ENCODE results near the gene MAP2K3. TPM values are rescaled to one million over a fixed set of nuclear protein-coding genes. Genes with fewer than 3 reads are reported as not detected.

MAP2K3 gene
- total and polyA plus RNA-seq, 10 of the 15 experiments (the other 5 are each of a cell fraction or from before 2014, with no cell fraction given), result 0.71 to 39.4 (median 18.6) TPM

- TF ChIP-seq ZSCAN29 (IDR thresholded peaks at IDR 0.05) (no peak), POLR2A (IDR thresholded peaks at IDR 0.05; ENCODE audit: low read depth, low read length) (no peak), TBL1XR1 (IDR thresholded peaks at IDR 0.05; ENCODE audit: low read depth, low read length) (no peak), LARP7 (IDR thresholded peaks at IDR 0.05) (no peak), SMARCA5 (IDR thresholded peaks at IDR 0.05) (no peak), MEF2A (IDR thresholded peaks at IDR 0.05; ENCODE audit: insufficient read depth, low read depth, low read length) (no peak), CREM (IDR thresholded peaks at IDR 0.05; ENCODE audit: low read depth) (no peak), HCFC1 (IDR thresholded peaks at IDR 0.05; ENCODE audit: low read length) (no peak), KDM1A (IDR thresholded peaks at IDR 0.05; ENCODE audit: borderline replicate concordance) (no peak), ZNF622 (IDR thresholded peaks at IDR 0.05) (no peak), NR2C2 (IDR thresholded peaks at IDR 0.05; ENCODE audit: borderline replicate concordance, control insufficient read depth, insufficient read length, low read depth) (no peak)
- TF ChIP-seq, protein P1, sequence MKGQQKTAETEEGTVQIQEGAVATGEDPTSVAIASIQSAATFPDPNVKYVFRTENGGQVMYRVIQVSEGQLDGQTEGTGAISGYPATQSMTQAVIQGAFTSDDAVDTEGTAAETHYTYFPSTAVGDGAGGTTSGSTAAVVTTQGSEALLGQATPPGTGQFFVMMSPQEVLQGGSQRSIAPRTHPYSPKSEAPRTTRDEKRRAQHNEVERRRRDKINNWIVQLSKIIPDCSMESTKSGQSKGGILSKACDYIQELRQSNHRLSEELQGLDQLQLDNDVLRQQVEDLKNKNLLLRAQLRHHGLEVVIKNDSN (IDR thresholded peaks at IDR 0.05; ENCODE audit: borderline replicate concordance, extremely low read length, insufficient read depth, low read depth, low read length), result no peak
Observed at GRCh38 chr17:21358682-21359482, 74.4 kb downstream of the MAP2K3 start (continued).

DNA sequence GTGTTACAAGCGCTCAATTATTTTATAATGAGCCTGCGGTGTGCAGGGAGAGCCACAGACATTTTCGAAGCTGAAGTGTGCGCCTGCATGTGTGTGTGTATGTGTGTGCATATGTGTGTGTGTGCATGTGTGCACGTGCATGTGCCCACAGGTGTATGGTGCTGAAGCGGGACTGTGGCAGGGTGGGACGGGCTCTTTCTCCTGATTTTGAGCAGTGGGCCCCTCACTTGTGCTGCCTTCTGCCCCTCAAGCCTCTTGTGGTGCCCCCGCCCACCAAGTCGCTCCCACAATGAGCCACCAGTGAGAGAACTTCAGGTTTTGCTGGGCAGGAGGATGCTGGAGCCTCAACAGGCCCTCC is 75.0 kb downstream of the MAP2K3 start:
- no TSS peak for BruUV-seq (replicated peaks)
- 33% methylated on average over 9 of the region's 9 CpGs for WGBS (ENCODE audit: insufficient coverage, insufficient replicate concordance, low lambda C conversion rate, missing lambda C conversion rate)
- Histone ChIP-seq H3K4me3 (no peak overlapping the region), H2AFZ (ENCODE audit: control insufficient read depth, low read depth, low read length) (no peak overlapping the region), H3K4me2 (ENCODE audit: control insufficient read depth, insufficient read depth) (no peak overlapping the region), H3K27me3 (replicated peaks in 1 of 2; ENCODE audit: control insufficient read depth in 2 of 2, insufficient read depth in 2 of 2, low read length in 1 of 2) (peaks cover 0 to 1% of the 10 kb centered on the region in 2 experiments; a peak in 2 of 4 replicates), H3K27ac (ENCODE audit: control insufficient read depth, insufficient read depth) (no peak overlapping the region), H4K20me1 (ENCODE audit: control insufficient read depth, insufficient read depth) (no peaks in the 10 kb centered on the region), H3K4me1 (ENCODE audit: control insufficient read depth, insufficient read depth, low read length) (no peaks in the 10 kb centered on the region), H3K36me3 (ENCODE audit: control insufficient read depth in 2 of 2, insufficient read depth in 2 of 2, low read length in 1 of 2) (no peaks in the 10 kb centered on the region), H3K79me2 (ENCODE audit: control insufficient read depth, insufficient read depth, low read length) (no peaks in the 10 kb centered on the region), H3K9me3 (replicated peaks; ENCODE audit: control insufficient read depth, insufficient read depth, low read length) (no peaks in the 10 kb centered on the region), H3K9ac (ENCODE audit: control insufficient read depth, insufficient read depth, low read length) (no peak overlapping the region)
- in situ Hi-C loops (cut with MboI), result no loop called here
- POLR2A ChIA-PET, result no interaction called here
- CTCF ChIA-PET, result interaction anchor here (1.9 kb wide), 1 partner anchor 11 kb away, joined by 4 read pairs; no protein-coding TSS in a partner anchor
- TF ChIP-seq BHLHE40 (IDR thresholded peaks at IDR 0.05; ENCODE audit: borderline replicate concordance in 1 of 2, low read depth in 2 of 2, low read length in 1 of 2) (peak in 1 of 2 experiments; percentile 72; a peak in 2 of 4 replicates), TBL1XR1 (IDR thresholded peaks at IDR 0.05; ENCODE audit: low read depth, low read length) (no peak)
- ATAC-seq (no peak; the same call in 1 of the 3 replicates), DNase-seq (ENCODE audit: low read depth, low spot score) (no peak), FAIRE-seq (no peak)
- RAD21 ChIA-PET (ENCODE audit: unreplicated experiment), result interaction anchor here (1.0 kb wide), 1 partner anchor 9 kb away, joined by 3 read pairs; no protein-coding TSS in a partner anchor
- SMC1A ChIA-PET (ENCODE audit: uncharacterized antibody, unreplicated experiment), result no interaction called here
- intact Hi-C loops (cut with micrococcal nuclease; ENCODE audit: unreplicated experiment), result no loop called here
